ENCODE results near the gene SMIM38. TPM values are rescaled to one million over a fixed set of nuclear protein-coding genes. Genes with fewer than 3 reads are reported as not detected.

The SMIM38 gene
- total and polyA plus RNA-seq, 5 experiments from 2014 or later: 0.11 to 0.49 (median 0.36) TPM; not detected in 2

- Mint-ChIP-seq H3K36me3 (peaks cover 0 to 21% (median 0%) of the 10 kb centered on the region in 3 donors), H3K4me3 (no peak overlapping the region), H3K4me1 (peaks cover 0 to 7% (median under 1%) of the 10 kb centered on the region in 4 donors), H3K9me3 (peaks cover 0 to 15% (median 4%) of the 10 kb centered on the region in 9 donors), H3K27ac (no peak overlapping the region), H3K27me3 (peaks cover 0 to 9% (median 0%) of the 10 kb centered on the region in 5 donors)
- ATAC-seq (no peak), DNase-seq (no peak)
- POLR2A ChIA-PET: no interaction called here
Measured at GRCh38 chr11:69158301-69159149, 2.8 kb downstream of the SMIM38 start.

GRCh38 chr11:69159150-69159852 lies 3.6 kb downstream of the SMIM38 start:
- Mint-ChIP-seq H3K4me3 (no peak overlapping the region), H3K27ac (no peak overlapping the region), H3K4me1 (peaks cover 0 to 7% (median under 1%) of the 10 kb centered on the region in 4 donors), H3K27me3 (peaks cover 0 to 9% (median 0%) of the 10 kb centered on the region in 5 donors), H3K36me3 (peaks cover 0 to 26% (median 3%) of the 10 kb centered on the region in 3 donors), H3K9me3 (peaks cover 0 to 19% (median 8%) of the 10 kb centered on the region in 9 donors)
- DNase-seq (no peak), ATAC-seq (no peak)
- POLR2A ChIA-PET: no interaction called here

GRCh38 chr11:69160296-69161116 lies 4.8 kb downstream of the SMIM38 start:
- H3K27me3 Mint-ChIP-seq: peaks cover 0 to 12% (median 0%) of the 10 kb centered on the region in 5 donors
- H3K9me3 Mint-ChIP-seq: peaks cover 0 to 21% (median 8%) of the 10 kb centered on the region in 9 donors
- H3K27ac Mint-ChIP-seq: no peak overlapping the region
- H3K4me1 Mint-ChIP-seq: peaks cover 0 to 7% (median under 1%) of the 10 kb centered on the region in 4 donors
- POLR2A ChIA-PET: no interaction called here
- H3K36me3 Mint-ChIP-seq: peaks cover 0 to 26% (median 3%) of the 10 kb centered on the region in 3 donors
- DNase-seq (no peak), ATAC-seq (no peak)
- no peak overlapping the region for H3K4me3 Mint-ChIP-seq

- H3K27me3 Mint-ChIP-seq: peaks cover 0 to 13% (median 0%) of the 10 kb centered on the region in 5 donors
- POLR2A ChIA-PET: no interaction called here
Measured at GRCh38 chr11:69161117-69161407, 5.3 kb downstream of the SMIM38 start.

GRCh38 chr11:69162505-69162904 lies 6.8 kb downstream of the SMIM38 start:
- peaks cover 5 to 7% (median 6%) of the 10 kb centered on the region in 4 donors for H3K4me1 Mint-ChIP-seq
- H3K27ac Mint-ChIP-seq: no peak overlapping the region
- no peak overlapping the region for H3K4me3 Mint-ChIP-seq
- no peak for DNase-seq
- H3K27me3 Mint-ChIP-seq: peaks cover 0 to 8% (median 1%) of the 10 kb centered on the region in 5 donors
- H3K36me3 Mint-ChIP-seq: peaks cover 0 to 26% (median 3%) of the 10 kb centered on the region in 3 donors
- POLR2A ChIA-PET: no interaction called here
- H3K9me3 Mint-ChIP-seq: peaks cover 0 to 21% (median 8%) of the 10 kb centered on the region in 9 donors
- no peak for ATAC-seq

More at GRCh38 chr11:69161117-69161407, 5.3 kb downstream of the SMIM38 start:
- H3K4me1 Mint-ChIP-seq: peaks cover 0 to 7% (median under 1%) of the 10 kb centered on the region in 4 donors
- no peak overlapping the region for H3K27ac Mint-ChIP-seq
- peaks cover 0 to 26% (median 3%) of the 10 kb centered on the region in 3 donors for H3K36me3 Mint-ChIP-seq
- ATAC-seq: no peak
- no peak for DNase-seq
- no peak overlapping the region for H3K4me3 Mint-ChIP-seq
- H3K9me3 Mint-ChIP-seq: peaks cover 0 to 21% (median 8%) of the 10 kb centered on the region in 9 donors

GRCh38 chr11:69163842-69164241 lies 8.1 kb downstream of the SMIM38 start:
- peaks cover 5 to 7% (median 6%) of the 10 kb centered on the region in 4 donors for H3K4me1 Mint-ChIP-seq
- peaks cover 0 to 10% (median 3%) of the 10 kb centered on the region in 5 donors for H3K27me3 Mint-ChIP-seq
- H3K27ac Mint-ChIP-seq: no peak overlapping the region
- H3K36me3 Mint-ChIP-seq: peaks cover 0 to 26% (median 3%) of the 10 kb centered on the region in 3 donors
- H3K9me3 Mint-ChIP-seq: peaks cover 0 to 21% (median 8%) of the 10 kb centered on the region in 9 donors
- no peak overlapping the region for H3K4me3 Mint-ChIP-seq
- POLR2A ChIA-PET: no interaction called here
- DNase-seq (no peak), ATAC-seq (no peak)

GRCh38 chr11:69164824-69165223 lies 9.1 kb downstream of the SMIM38 start:
- peaks cover 0 to 26% (median 3%) of the 10 kb centered on the region in 3 donors for H3K36me3 Mint-ChIP-seq
- ATAC-seq: no peak
- peaks cover 5 to 7% (median 6%) of the 10 kb centered on the region in 4 donors for H3K4me1 Mint-ChIP-seq
- H3K4me3 Mint-ChIP-seq: no peak overlapping the region
- peaks cover 0 to 12% (median 3%) of the 10 kb centered on the region in 5 donors for H3K27me3 Mint-ChIP-seq
- DNase-seq: no peak
- no peak overlapping the region for H3K27ac Mint-ChIP-seq
- POLR2A ChIA-PET: no interaction called here
- peaks cover 0 to 21% (median 8%) of the 10 kb centered on the region in 9 donors for H3K9me3 Mint-ChIP-seq

GRCh38 chr11:69165775-69166174 lies 10.0 kb downstream of the SMIM38 start:
- Mint-ChIP-seq H3K4me3 (no peak overlapping the region), H3K27ac (no peak overlapping the region), H3K27me3 (peaks cover 0 to 12% (median 3%) of the 10 kb centered on the region in 5 donors), H3K9me3 (peaks cover 0 to 21% (median 8%) of the 10 kb centered on the region in 9 donors), H3K4me1 (peaks cover 5 to 6% (median 5%) of the 10 kb centered on the region in 4 donors), H3K36me3 (peaks cover 0 to 26% (median 3%) of the 10 kb centered on the region in 3 donors)
- DNase-seq: no peak
- no peak for ATAC-seq
- POLR2A ChIA-PET: interaction anchor here (0.6 kb wide), 1 partner anchor 12 kb away, joined by 7 read pairs; no protein-coding TSS in a partner anchor

GRCh38 chr11:69166218-69167115 lies 10.7 kb downstream of the SMIM38 start:
- Mint-ChIP-seq H3K27me3 (peaks cover 0 to 12% (median 3%) of the 10 kb centered on the region in 5 donors), H3K27ac (no peak overlapping the region), H3K4me1 (peaks cover 5 to 6% (median 5%) of the 10 kb centered on the region in 4 donors), H3K4me3 (no peak overlapping the region), H3K36me3 (peaks cover 0 to 24% (median 3%) of the 10 kb centered on the region in 3 donors), H3K9me3 (peaks cover 0 to 21% (median 8%) of the 10 kb centered on the region in 9 donors)
- peak; percentile 58 to 63 for ATAC-seq
- POLR2A ChIA-PET: interaction anchor here (0.6 kb wide), 1 partner anchor 13 kb away, joined by 7 read pairs; no protein-coding TSS in a partner anchor
- no peak for DNase-seq

GRCh38 chr11:69167130-69167915 lies 11.6 kb downstream of the SMIM38 start:
- POLR2A ChIA-PET: no interaction called here

More at GRCh38 chr11:69167130-69167915, 11.6 kb downstream of the SMIM38 start:
- Mint-ChIP-seq H3K9me3 (peaks cover 0 to 21% (median 8%) of the 10 kb centered on the region in 9 donors), H3K36me3 (peaks cover 0 to 16% (median 3%) of the 10 kb centered on the region in 3 donors), H3K4me1 (peaks cover 5 to 6% (median 5%) of the 10 kb centered on the region in 4 donors), H3K27me3 (peaks cover 0 to 12% (median 3%) of the 10 kb centered on the region in 5 donors), H3K27ac (peak overlapping the region in 2 of 10 donors; percentile 11 to 62), H3K4me3 (no peak overlapping the region)
- DNase-seq (no peak), ATAC-seq (no peak)
